IMR-90 (cell line): ENCODE measurements around the gene BDNF. TPM values are rescaled to one million over a fixed set of nuclear protein-coding genes. Genes with fewer than 3 reads are reported as not detected.

ENCODE experiments used
- ATAC-seq: fragments of 200-7000 bp; cut with Tn5 transposase; 2 replicates; pipeline ENCODE4 v1.9.1; 2020; ENCODE audit warnings: low read depth, mild to moderate bottlenecking, moderate library complexity
- BruUV-seq: library from RNA; stranded (reverse); fragments of 400-500 nt; replicated peaks from 2 replicates; lab custom pipeline; 2021; lab: Mats Ljungman, UMichigan
- CTCF ChIA-PET: fragments of 300-600 bp; formaldehyde crosslinking; extraction: SDS; loops from one replicate; lab custom pipeline; 2021; ENCODE audit warnings: antibody characterized with exemption; lab: Yijun Ruan, JAX
- POLR2A ChIA-PET: fragments of 300-600 bp; sonication (Branson Sonifier 250); formaldehyde crosslinking; loops from one replicate; lab custom pipeline; 2022; ENCODE audit warnings: antibody characterized with exemption; ENCODE audit not compliant: unreplicated experiment; lab: Charles Lee
- DNase-seq: peaks from one replicate; pipeline ENCODE4 v3.0.0; 2013
- H2AFZ ChIP-seq: replicated peaks from 2 replicates; pipeline ENCODE3; 2013; ENCODE audit warnings: low read length, mild to moderate bottlenecking; ENCODE audit not compliant: poor library complexity
- H2AK5ac ChIP-seq: 2 replicates; pipeline ENCODE4 v1.6.1; 2013; ENCODE audit warnings: low read depth, low read length, inconsistent platforms
- H2AK9ac ChIP-seq: replicated peaks from 2 replicates; pipeline ENCODE3; 2013; ENCODE audit warnings: mild to moderate bottlenecking, low read depth, low read length, moderate library complexity; ENCODE audit not compliant: poor library complexity
- H2BK120ac ChIP-seq: 2 replicates; pipeline ENCODE4 v1.6.1; 2013; ENCODE audit warnings: low read depth, low read length, inconsistent platforms
- H2BK15ac ChIP-seq: 3 replicates; pipeline ENCODE4 v1.6.1; 2013; ENCODE audit warnings: low read depth, low read length, inconsistent platforms
- H2BK20ac ChIP-seq: 2 replicates; pipeline ENCODE4 v1.6.1; 2013; ENCODE audit warnings: low read depth, mild to moderate bottlenecking, inconsistent platforms, low read length, moderate library complexity
- H2BK5ac ChIP-seq: 2 replicates; pipeline ENCODE4 v1.6.1; 2013; ENCODE audit warnings: mild to moderate bottlenecking, low read depth, low read length, inconsistent platforms; ENCODE audit not compliant: poor library complexity, severe bottlenecking
- H3K14ac ChIP-seq: replicated peaks from 2 replicates; pipeline ENCODE4 v1.6.1; 2013; ENCODE audit warnings: low read depth, low read length, inconsistent platforms
- H3K18ac ChIP-seq: 2 replicates; pipeline ENCODE4 v1.6.1; 2013; ENCODE audit warnings: low read depth, low read length, control low read depth
- H3K23ac ChIP-seq: 2 replicates; pipeline ENCODE4 v1.6.1; 2013; ENCODE audit warnings: low read depth, low read length, inconsistent platforms
- H3K27ac ChIP-seq: 2 replicates; pipeline ENCODE4 v1.5.1; 2013; ENCODE audit warnings: mild to moderate bottlenecking, control low read depth, low read length; ENCODE audit not compliant: insufficient read depth
- H3K27me3 ChIP-seq: 2 replicates; pipeline ENCODE4 v1.6.1; 2013; ENCODE audit warnings: low read length; ENCODE audit not compliant: control insufficient read depth, insufficient read depth
- H3K36me3 ChIP-seq: 2 replicates; pipeline ENCODE4 v1.6.1; 2013; ENCODE audit warnings: low read length, mixed read lengths; ENCODE audit not compliant: control insufficient read depth, insufficient read depth
- H3K4ac ChIP-seq: 2 replicates; pipeline ENCODE4 v1.6.1; 2013; ENCODE audit warnings: low read depth, low read length, inconsistent platforms
- H3K4me1 ChIP-seq: 2 replicates; pipeline ENCODE4 v1.6.1; 2013; ENCODE audit warnings: low read length, mixed read lengths; ENCODE audit not compliant: control insufficient read depth, insufficient read depth
- H3K4me2 ChIP-seq: 2 replicates; pipeline ENCODE4 v1.6.1; 2013; ENCODE audit warnings: low read depth, mild to moderate bottlenecking, control low read depth, low read length, moderate library complexity
- H3K4me3 ChIP-seq: 2 replicates; pipeline ENCODE4 v1.5.1; 2013; ENCODE audit warnings: low read depth, mild to moderate bottlenecking, control low read depth, low read length, moderate library complexity; ENCODE audit not compliant: insufficient read depth
- H3K56ac ChIP-seq: 2 replicates; pipeline ENCODE4 v1.6.1; 2013; ENCODE audit warnings: low read length, inconsistent platforms; ENCODE audit not compliant: insufficient read depth; ENCODE audit errors: extremely low read depth
- H3K79me1 ChIP-seq, 2 experiments: 2 replicates each; pipeline ENCODE4 v1.6.1; 2013; ENCODE audit warnings: low read length in 2 of 2, inconsistent platforms in 1 of 2, low read depth in 1 of 2
- H3K9ac ChIP-seq: 2 replicates; pipeline ENCODE4 v1.6.1; 2013; ENCODE audit warnings: low read depth, low read length, control low read depth
- H3K9me1 ChIP-seq: 2 replicates; pipeline ENCODE4 v1.6.1; 2013; ENCODE audit warnings: low read length, inconsistent platforms; ENCODE audit not compliant: insufficient read depth
- H3K9me3 ChIP-seq: 2 replicates; pipeline ENCODE4 v1.6.1; 2013; ENCODE audit warnings: low read length; ENCODE audit not compliant: control insufficient read depth, insufficient read depth
- H4K20me1 ChIP-seq: 2 replicates; pipeline ENCODE4 v1.6.1; 2013; ENCODE audit warnings: low read length, inconsistent platforms; ENCODE audit not compliant: insufficient read depth
- H4K5ac ChIP-seq: 2 replicates; pipeline ENCODE4 v1.6.1; 2013; ENCODE audit warnings: mild to moderate bottlenecking, low read depth, low read length, control low read depth
- H4K8ac ChIP-seq, 2 experiments: 2 replicates each; pipeline ENCODE4 v1.6.1; 2013; ENCODE audit warnings: low read depth in 2 of 2, low read length in 2 of 2, control low read depth in 1 of 2, inconsistent platforms in 1 of 2
- H4K91ac ChIP-seq: 2 replicates; pipeline ENCODE4 v1.6.1; 2013; ENCODE audit warnings: low read depth, low read length, inconsistent platforms; ENCODE audit not compliant: insufficient read depth
- BHLHE40 ChIP-seq: fragments of 150-350 bp; IDR thresholded peaks from 2 replicates; pipeline ENCODE4 v1.6.1; 2016; ENCODE audit warnings: mild to moderate bottlenecking, low read depth, low read length
- CEBPB ChIP-seq: IDR thresholded peaks from 2 replicates; pipeline ENCODE4 v1.6.1; 2012; ENCODE audit warnings: low read depth, low read length, improper control_type of control experiment
- CHD1 ChIP-seq: IDR thresholded peaks from 2 replicates; pipeline ENCODE4 v1.6.1; 2012; ENCODE audit warnings: low read depth, low read length, improper control_type of control experiment
- FOS ChIP-seq: fragments of 150-350 bp; IDR thresholded peaks from 2 replicates; pipeline ENCODE4 v1.6.1; 2016; ENCODE audit warnings: low read depth, low read length
- MAFK ChIP-seq: IDR thresholded peaks from 2 replicates; pipeline ENCODE4 v1.6.1; 2012; ENCODE audit warnings: low read depth, low read length, improper control_type of control experiment
- MAZ ChIP-seq: IDR thresholded peaks from 2 replicates; pipeline ENCODE4 v1.6.1; 2012; ENCODE audit warnings: low read depth, mild to moderate bottlenecking, low read length, improper control_type of control experiment, moderate library complexity, borderline replicate concordance
- NFE2L2 ChIP-seq: fragments of 150-350 bp; IDR thresholded peaks from 2 replicates; pipeline ENCODE4 v1.6.1; 2016; ENCODE audit warnings: low read depth, mild to moderate bottlenecking, low read length
- POLR2A ChIP-seq: IDR thresholded peaks from 2 replicates; pipeline ENCODE4 v1.6.1; 2012; ENCODE audit warnings: mild to moderate bottlenecking, low read depth, low read length
- RAD21 ChIP-seq: IDR thresholded peaks from 2 replicates; pipeline ENCODE4 v1.6.1; 2012; ENCODE audit warnings: low read length, improper control_type of control experiment
- RCOR1 ChIP-seq: IDR thresholded peaks from 2 replicates; pipeline ENCODE4 v1.6.1; 2012; ENCODE audit warnings: mild to moderate bottlenecking, low read length, improper control_type of control experiment; ENCODE audit not compliant: insufficient replicate concordance
- RFX5 ChIP-seq: IDR thresholded peaks from 2 replicates; pipeline ENCODE4 v1.8.0; 2012; ENCODE audit warnings: low read depth, mild to moderate bottlenecking, low read length, moderate library complexity
- SMC3 ChIP-seq: fragments of 150-350 bp; IDR thresholded peaks from 2 replicates; pipeline ENCODE4 v1.6.1; 2016; ENCODE audit warnings: low read depth, mild to moderate bottlenecking, antibody characterized with exemption, low read length, moderate library complexity
- WGBS, 2 experiments: methylation state at CpG; one replicate each; pipeline versions ENCODE4 v1.1.5 to v1.1.7; 2013; ENCODE audit warnings: missing lambda C conversion rate in 2 of 2; ENCODE audit not compliant: insufficient read length in 1 of 2; ENCODE audit errors: extremely low coverage in 2 of 2; 5-methylcytosine and 5-hydroxymethylcytosine counted together
- dilution Hi-C: fragments of 300-500 bp; cut with HindIII; formaldehyde crosslinking; loops from one replicate; pipeline ENCODE4 v1.14.3; 2018; ENCODE audit warnings: low sequenced_read_pairs; ENCODE audit not compliant: unreplicated experiment
- in situ Hi-C: fragments of 300-500 bp; cut with MboI; formaldehyde crosslinking; loops from 3 replicates; pipeline ENCODE4 v1.14.3; 2019; ENCODE audit warnings: low sequenced_read_pairs, inconsistent platforms, mixed read lengths
- intact Hi-C: fragments of 100-400 bp; cut with micrococcal nuclease; formaldehyde crosslinking; loops from 2 replicates; pipeline ENCODE4 v1.10.0; 2022
- polyA plus RNA-seq, 3 experiments: library from polyadenylated mRNA; depleted of rRNA; stranded (reverse); fragments of >200 nt; gene quantifications; 2 replicates each; pipeline ENCODE4 v1.2.3, GENCODE V29; 2012; ENCODE audit warnings: low replicate concordance in 1 of 3
- total RNA-seq: library from RNA; depleted of rRNA; stranded (reverse); fragments of >200 nt; gene quantifications from 2 replicates; pipeline ENCODE4 v1.2.3, GENCODE V29; 2012
- TF ChIP-seq, protein P1 (sequence below): fragments of 150-350 bp; IDR thresholded peaks from 2 replicates; pipeline ENCODE4 v1.6.1; 2016; ENCODE audit warnings: low read depth, mild to moderate bottlenecking, low read length, moderate library complexity, borderline replicate concordance
- TF ChIP-seq, protein P2 (sequence below): fragments of 150-350 bp; IDR thresholded peaks from 2 replicates; pipeline ENCODE4 v1.6.1; 2017; ENCODE audit warnings: mild to moderate bottlenecking, antibody characterized with exemption, low read length, low read depth
- TF ChIP-seq, protein P3 (sequence below): conservative IDR thresholded peaks from 2 replicates; pipeline ENCODE4 v1.5.1; 2012; ENCODE audit warnings: mild to moderate bottlenecking, low read depth, low read length, improper control_type of control experiment

The BDNF gene
- total and polyA plus RNA-seq, 2 of the 4 experiments (the other 2 are of a cell fraction): 94.8 to 152 TPM

DNA sequence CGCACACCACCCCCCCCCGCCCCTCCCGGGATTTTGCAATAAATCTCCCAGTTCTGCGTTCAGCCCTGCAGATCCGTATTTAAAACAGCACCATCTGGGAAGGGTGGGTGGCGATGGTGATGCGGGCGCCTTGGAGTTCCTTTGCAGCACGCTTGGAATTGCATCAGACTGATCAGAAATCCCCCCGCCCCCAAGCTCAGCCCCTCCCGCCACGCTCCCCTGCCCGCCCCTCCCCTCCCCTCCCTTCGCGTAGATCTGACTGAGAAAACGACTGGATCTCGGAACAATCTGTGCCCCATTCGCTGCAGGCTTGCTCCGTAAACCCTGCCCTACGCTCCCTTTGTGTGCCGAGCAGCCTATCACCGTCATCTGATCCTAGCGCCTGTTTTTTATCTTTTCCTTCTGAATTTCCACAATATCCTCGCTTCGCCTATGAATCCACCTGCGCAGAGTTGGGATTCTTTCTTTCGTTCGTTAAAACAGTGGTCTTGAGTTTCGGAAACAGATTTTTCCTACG lies 18.1 kb upstream of the BDNF start:
- H3K4ac ChIP-seq: peak overlapping the region; percentile 61
- peaks cover 12 to 16% of the 10 kb centered on the region in 2 experiments for H3K79me1 ChIP-seq
- intact Hi-C loops: loop anchor here (1.0 to 10.0 kb wide), 7 partner anchors 17 to 1614 kb away; no protein-coding TSS in a partner anchor
- H3K4me1 ChIP-seq: peaks cover 6% of the 10 kb centered on the region
- no peak overlapping the region for H2BK15ac ChIP-seq
- no peaks in the 10 kb centered on the region for H3K36me3 ChIP-seq
- peak overlapping the region; percentile 70 for H3K4me3 ChIP-seq
- no peaks in the 10 kb centered on the region for H3K27me3 ChIP-seq
- peak overlapping the region; percentile 90 for H3K14ac ChIP-seq
- no peak overlapping the region for H2AK5ac ChIP-seq
- ATAC-seq: peak; percentile 75
- peak overlapping the region; percentile 9; the same call in 1 of the 2 replicates for H2BK20ac ChIP-seq
- peak overlapping the region; percentile 98 for H3K27ac ChIP-seq
- H3K9me1 ChIP-seq: peaks cover 2% of the 10 kb centered on the region
- H3K9me3 ChIP-seq: no peaks in the 10 kb centered on the region
- peak overlapping the region; percentile 76 for H2AK9ac ChIP-seq
- peak overlapping the region; percentile 93 for H2BK5ac ChIP-seq
- peak overlapping the region; percentile 96 for H3K4me2 ChIP-seq
- H2AFZ ChIP-seq: peak overlapping the region; percentile 85
- ChIA-PET POLR2A (interaction anchor here (0.5 to 1.0 kb wide), 5 partner anchors 20 to 972 kb away, joined by 3 to 7 read pairs (median 3); no protein-coding TSS in a partner anchor), CTCF (interaction anchor here (0.6 to 1.8 kb wide), 2 partner anchors 619 to 811 kb away, joined by 3 to 5 read pairs; no protein-coding TSS in a partner anchor)
- no TSS peak for BruUV-seq
- peak overlapping the region; percentile 88 for H4K5ac ChIP-seq
- H4K8ac ChIP-seq: peak overlapping the region; percentile 75 to 92
- peak overlapping the region; percentile 82 for H2BK120ac ChIP-seq
- peak overlapping the region; percentile 96 for H3K9ac ChIP-seq
- no peaks in the 10 kb centered on the region for H4K20me1 ChIP-seq
- WGBS, 2 experiments: 3% methylated on average over 6 of the region's 30 CpGs; no CpG with 5 or more reads in 1 of the 2 experiments
- peak overlapping the region; percentile 39; the same call in 1 of the 2 replicates for H3K23ac ChIP-seq
- dilution Hi-C loops: no loop called here
- H3K18ac ChIP-seq: peak overlapping the region; percentile 92
- peak; percentile 95 for DNase-seq
- H3K56ac ChIP-seq: peak overlapping the region; percentile 97
- H4K91ac ChIP-seq: peak overlapping the region; percentile 86
- in situ Hi-C loops: loop anchor here (10.0 to 25.0 kb wide), 4 partner anchors 216 to 1444 kb away; no protein-coding TSS in a partner anchor
- TF ChIP-seq NFE2L2 (no peak), RCOR1 (peak; percentile 21), SMC3 (no peak), POLR2A (peak; percentile 30; the same call in 1 of the 2 replicates), MAFK (no peak), MAZ (peak; percentile 40; the same call in 1 of the 2 replicates), RFX5 (no peak), CEBPB (peak; percentile 84), CHD1 (no peak), BHLHE40 (peak; percentile 81; the same call in 1 of the 2 replicates), FOS (no peak), RAD21 (no peak)
- TF ChIP-seq, protein P1, sequence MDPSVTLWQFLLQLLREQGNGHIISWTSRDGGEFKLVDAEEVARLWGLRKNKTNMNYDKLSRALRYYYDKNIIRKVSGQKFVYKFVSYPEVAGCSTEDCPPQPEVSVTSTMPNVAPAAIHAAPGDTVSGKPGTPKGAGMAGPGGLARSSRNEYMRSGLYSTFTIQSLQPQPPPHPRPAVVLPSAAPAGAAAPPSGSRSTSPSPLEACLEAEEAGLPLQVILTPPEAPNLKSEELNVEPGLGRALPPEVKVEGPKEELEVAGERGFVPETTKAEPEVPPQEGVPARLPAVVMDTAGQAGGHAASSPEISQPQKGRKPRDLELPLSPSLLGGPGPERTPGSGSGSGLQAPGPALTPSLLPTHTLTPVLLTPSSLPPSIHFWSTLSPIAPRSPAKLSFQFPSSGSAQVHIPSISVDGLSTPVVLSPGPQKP: no peak
- TF ChIP-seq, protein P2, sequence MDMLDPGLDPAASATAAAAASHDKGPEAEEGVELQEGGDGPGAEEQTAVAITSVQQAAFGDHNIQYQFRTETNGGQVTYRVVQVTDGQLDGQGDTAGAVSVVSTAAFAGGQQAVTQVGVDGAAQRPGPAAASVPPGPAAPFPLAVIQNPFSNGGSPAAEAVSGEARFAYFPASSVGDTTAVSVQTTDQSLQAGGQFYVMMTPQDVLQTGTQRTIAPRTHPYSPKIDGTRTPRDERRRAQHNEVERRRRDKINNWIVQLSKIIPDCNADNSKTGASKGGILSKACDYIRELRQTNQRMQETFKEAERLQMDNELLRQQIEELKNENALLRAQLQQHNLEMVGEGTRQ: no peak
- TF ChIP-seq, protein P3, sequence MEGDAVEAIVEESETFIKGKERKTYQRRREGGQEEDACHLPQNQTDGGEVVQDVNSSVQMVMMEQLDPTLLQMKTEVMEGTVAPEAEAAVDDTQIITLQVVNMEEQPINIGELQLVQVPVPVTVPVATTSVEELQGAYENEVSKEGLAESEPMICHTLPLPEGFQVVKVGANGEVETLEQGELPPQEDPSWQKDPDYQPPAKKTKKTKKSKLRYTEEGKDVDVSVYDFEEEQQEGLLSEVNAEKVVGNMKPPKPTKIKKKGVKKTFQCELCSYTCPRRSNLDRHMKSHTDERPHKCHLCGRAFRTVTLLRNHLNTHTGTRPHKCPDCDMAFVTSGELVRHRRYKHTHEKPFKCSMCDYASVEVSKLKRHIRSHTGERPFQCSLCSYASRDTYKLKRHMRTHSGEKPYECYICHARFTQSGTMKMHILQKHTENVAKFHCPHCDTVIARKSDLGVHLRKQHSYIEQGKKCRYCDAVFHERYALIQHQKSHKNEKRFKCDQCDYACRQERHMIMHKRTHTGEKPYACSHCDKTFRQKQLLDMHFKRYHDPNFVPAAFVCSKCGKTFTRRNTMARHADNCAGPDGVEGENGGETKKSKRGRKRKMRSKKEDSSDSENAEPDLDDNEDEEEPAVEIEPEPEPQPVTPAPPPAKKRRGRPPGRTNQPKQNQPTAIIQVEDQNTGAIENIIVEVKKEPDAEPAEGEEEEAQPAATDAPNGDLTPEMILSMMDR: no peak
